Muscle layer of colon (tissue), 2 donors: ENCODE results near the gene MIEF1.

ENCODE experiments used
- H3K27ac ChIP-seq: one replicate; pipeline ENCODE4 v1.7.0; 2013; ENCODE audit warnings: low read depth, mild to moderate bottlenecking, low read length, moderate library complexity
- H3K27me3 ChIP-seq, 2 donors: one replicate each; pipeline ENCODE4 v1.7.0; 2013; ENCODE audit warnings: low read length in 2 of 2, mild to moderate bottlenecking in 2 of 2; ENCODE audit not compliant: insufficient read depth in 2 of 2, control insufficient read depth in 1 of 2
- H3K36me3 ChIP-seq: one replicate; pipeline ENCODE4 v1.7.0; 2013; ENCODE audit warnings: mild to moderate bottlenecking, low read length; ENCODE audit not compliant: insufficient read depth
- H3K4me1 ChIP-seq: one replicate; pipeline ENCODE4 v1.7.0; 2013; ENCODE audit warnings: mild to moderate bottlenecking, low read length; ENCODE audit not compliant: insufficient read depth
- H3K4me3 ChIP-seq, 2 donors: one replicate each; pipeline ENCODE4 v1.7.0; 2013; ENCODE audit warnings: low read length in 2 of 2, low read depth in 1 of 2, mild to moderate bottlenecking in 1 of 2, moderate library complexity in 1 of 2
- H3K9ac ChIP-seq: one replicate; pipeline ENCODE4 v1.7.0; 2013; ENCODE audit warnings: low read length
- H3K9me3 ChIP-seq: one replicate; pipeline ENCODE4 v1.7.0; 2013; ENCODE audit warnings: mild to moderate bottlenecking, low read length
- donor health status: abdominal sarcoma.
- donor health status: Adenocarcinoma of cecum.

The MIEF1 gene

DNA sequence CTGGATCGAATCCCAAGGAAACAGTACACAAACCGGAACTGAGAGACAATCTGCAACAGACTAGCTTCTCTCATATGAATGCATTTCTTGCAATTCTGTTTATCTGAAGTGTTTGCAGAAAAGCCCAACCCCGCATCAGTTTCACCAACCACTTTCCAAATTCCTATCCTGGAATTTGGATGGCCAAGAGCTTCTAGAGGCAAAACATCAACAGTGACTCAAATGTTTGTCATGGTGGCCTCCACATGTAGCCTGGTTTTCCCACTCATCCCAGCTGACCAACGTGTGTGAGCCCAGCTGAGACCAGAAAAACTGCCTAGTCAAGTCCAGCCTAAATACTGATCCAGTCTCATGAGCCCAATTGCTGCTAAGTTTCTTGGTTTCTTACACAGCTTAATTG lies 8.3 kb upstream of the MIEF1 start:
- Histone ChIP-seq H3K9ac (no peak overlapping the region), H3K9me3 (no peaks in the 10 kb centered on the region), H3K27ac (no peak overlapping the region), H3K4me3 (no peak overlapping the region), H3K36me3 (no peaks in the 10 kb centered on the region), H3K4me1 (no peaks in the 10 kb centered on the region), H3K27me3 (no peaks in the 10 kb centered on the region)

DNA sequence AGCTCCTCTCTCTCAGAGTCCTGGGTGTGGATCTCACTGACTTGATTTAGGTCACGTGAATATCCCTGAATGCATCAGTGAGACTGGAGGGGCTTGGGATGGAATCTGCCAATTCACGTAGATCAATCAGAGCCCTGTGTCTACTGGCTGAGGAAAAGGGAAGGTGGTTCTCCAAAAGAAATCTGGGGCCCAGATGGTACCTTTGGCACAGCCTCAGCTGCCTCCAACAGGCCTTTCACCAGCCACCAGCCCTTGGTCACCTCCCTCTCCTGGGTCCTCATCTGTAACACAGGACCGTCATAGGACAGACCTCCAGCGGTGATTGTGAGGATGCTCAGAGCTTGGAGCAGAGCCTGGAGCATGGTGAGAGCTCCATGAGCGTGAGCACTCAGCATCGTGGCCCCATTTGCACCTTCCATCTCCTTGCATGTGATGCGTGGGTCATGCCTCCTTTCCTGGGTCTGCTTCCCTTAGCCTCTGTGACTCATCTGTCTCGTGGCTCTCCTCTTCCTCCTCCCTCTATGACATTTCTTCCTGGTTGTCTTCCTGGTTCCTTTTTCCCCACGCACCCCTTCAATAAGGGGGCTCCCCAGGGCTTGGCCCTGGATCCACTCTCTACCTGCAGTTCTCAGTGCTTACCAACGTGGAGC lies 7.5 kb upstream of the MIEF1 start:
- H3K9ac ChIP-seq: no peak overlapping the region
- H3K27ac ChIP-seq: no peak overlapping the region

DNA sequence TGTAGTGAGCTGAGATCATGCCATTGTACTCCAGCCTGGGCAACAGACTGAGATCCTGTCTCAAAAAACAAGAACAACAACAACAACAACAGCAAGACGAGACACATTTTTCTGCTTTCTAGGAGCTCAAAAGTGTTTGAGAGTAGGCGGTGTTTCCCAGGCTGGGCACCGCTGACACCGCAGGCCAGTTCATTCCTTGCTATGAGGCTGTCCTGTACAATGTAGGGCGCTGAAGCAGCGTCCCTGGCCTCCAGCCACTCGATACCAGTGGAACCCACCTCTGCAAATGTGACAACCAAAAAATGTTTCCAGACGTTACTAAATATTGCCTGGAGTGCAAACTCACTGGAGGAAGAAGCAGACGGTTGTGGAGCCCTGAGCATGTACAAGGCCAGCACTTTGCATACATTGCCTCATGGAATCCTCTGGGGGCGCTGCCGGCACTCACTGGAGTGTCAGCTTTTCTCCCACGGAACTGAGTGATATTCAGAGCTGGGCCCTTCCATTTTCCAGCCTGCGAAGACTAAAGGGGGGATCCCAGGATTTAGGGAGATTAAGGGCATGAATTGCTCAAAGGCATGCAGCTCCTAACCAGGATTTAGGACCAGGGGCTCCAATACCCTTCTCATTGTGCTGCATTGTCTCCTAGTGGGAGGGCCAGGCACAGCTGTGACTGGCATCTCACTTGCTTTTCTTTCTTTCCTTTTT lies 5.8 kb upstream of the MIEF1 start:
- Histone ChIP-seq H3K4me3 (no peak overlapping the region), H3K27ac (no peak overlapping the region), H3K9me3 (no peaks in the 10 kb centered on the region), H3K36me3 (no peaks in the 10 kb centered on the region), H3K9ac (no peak overlapping the region), H3K27me3 (no peaks in the 10 kb centered on the region), H3K4me1 (peaks cover 5% of the 10 kb centered on the region)

More for the DNA sequence above, 7.5 kb upstream of the MIEF1 start:
- H3K4me3 ChIP-seq: no peak overlapping the region
- no peaks in the 10 kb centered on the region for H3K36me3 ChIP-seq
- no peaks in the 10 kb centered on the region for H3K9me3 ChIP-seq
- H3K4me1 ChIP-seq: no peaks in the 10 kb centered on the region
- no peaks in the 10 kb centered on the region for H3K27me3 ChIP-seq

DNA sequence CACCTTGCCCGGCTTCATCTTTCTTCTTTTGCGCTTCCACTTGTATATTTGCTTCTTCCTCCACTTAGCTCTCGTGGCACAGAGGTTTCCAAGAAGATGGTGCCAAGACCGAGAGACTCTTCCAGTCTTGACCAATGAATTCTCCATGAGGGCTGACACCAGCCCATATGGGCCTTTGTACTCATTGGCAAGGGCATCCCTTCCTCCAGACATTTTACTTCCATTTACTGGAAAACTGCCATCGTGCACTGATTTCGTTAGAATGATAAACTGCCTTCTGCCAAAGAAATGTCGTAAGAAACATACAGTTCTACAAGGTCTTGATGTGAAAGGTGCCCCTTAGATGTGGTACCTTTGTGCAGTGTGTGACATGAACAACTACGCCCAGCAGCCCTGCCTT lies 4.7 kb upstream of the MIEF1 start:
- H3K36me3 ChIP-seq: no peaks in the 10 kb centered on the region
- peaks cover 10% of the 10 kb centered on the region for H3K4me1 ChIP-seq
- no peak overlapping the region for H3K27ac ChIP-seq
- H3K9me3 ChIP-seq: no peaks in the 10 kb centered on the region
- H3K4me3 ChIP-seq: no peak overlapping the region
- no peaks in the 10 kb centered on the region for H3K27me3 ChIP-seq
- H3K9ac ChIP-seq: no peak overlapping the region

DNA sequence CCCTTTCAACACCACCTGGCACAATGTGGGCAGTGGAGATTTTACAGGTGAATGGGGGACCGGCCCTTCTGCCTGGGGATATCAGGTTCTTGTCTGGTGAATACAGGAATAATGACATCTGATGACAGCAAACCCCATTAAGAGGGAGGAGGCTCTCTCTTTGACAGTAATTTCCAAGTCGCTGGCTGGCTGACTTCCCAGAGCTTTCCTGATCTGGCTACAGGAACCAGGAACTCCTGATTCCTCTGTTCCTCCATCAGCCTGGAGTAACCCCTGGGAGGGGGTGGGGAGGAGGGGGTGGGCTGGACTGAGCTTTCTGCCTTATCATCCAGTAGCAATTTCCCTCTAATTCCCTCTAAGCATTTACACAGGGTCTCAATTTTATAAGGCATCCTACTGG lies 3.7 kb upstream of the MIEF1 start:
- Histone ChIP-seq H3K27me3 (no peaks in the 10 kb centered on the region), H3K36me3 (no peaks in the 10 kb centered on the region), H3K4me3 (no peak overlapping the region), H3K9me3 (no peaks in the 10 kb centered on the region), H3K4me1 (peaks cover 16% of the 10 kb centered on the region), H3K9ac (no peak overlapping the region), H3K27ac (no peak overlapping the region)

DNA sequence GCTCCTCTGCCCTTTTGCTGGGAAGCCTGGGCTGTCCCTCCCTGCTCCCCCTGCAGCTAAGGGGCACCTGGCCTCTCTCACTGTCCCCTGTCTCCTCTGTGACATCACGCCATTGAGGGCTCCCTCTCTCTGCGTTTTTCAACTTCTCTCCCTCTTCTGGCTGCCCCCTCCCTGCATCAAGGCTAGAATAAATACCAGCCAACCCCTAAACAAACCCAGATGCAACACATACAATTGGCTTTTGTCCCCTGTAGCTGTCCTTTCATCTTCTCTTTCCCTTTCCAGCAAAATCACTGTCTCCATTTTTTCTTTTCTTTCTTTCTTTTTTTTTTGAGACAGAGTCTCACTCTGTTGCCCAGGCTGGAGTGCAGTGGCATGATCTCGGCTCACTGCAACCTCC lies 3.3 kb upstream of the MIEF1 start:
- no peak overlapping the region for H3K27ac ChIP-seq
- H3K4me3 ChIP-seq: no peak overlapping the region
- no peaks in the 10 kb centered on the region for H3K27me3 ChIP-seq
- H3K36me3 ChIP-seq: peaks cover 3% of the 10 kb centered on the region
- H3K4me1 ChIP-seq: peaks cover 21% of the 10 kb centered on the region
- H3K9me3 ChIP-seq: no peaks in the 10 kb centered on the region
- H3K9ac ChIP-seq: no peak overlapping the region

DNA sequence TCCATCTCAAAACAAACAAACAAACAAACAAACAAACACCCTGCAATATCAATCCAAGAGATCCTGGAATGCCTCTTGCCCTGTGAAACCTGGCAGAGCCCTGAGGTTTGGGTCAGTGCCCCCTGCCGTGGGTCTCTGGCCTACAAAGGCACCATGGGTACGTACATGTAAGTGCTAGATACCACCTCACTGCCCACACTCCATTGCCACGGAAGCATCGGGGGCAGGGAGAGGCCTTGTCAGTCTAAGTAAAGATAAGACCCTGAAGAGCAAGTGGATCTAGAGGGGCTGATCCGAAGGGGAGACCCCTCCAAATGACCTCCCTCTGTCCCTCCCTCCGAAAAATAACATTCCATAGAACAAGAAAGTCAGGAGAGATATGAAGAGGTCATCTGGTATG lies 2.0 kb upstream of the MIEF1 start:
- H3K36me3 ChIP-seq: peaks cover 14% of the 10 kb centered on the region
- no peak overlapping the region for H3K9ac ChIP-seq
- no peak overlapping the region for H3K27ac ChIP-seq
- H3K4me3 ChIP-seq: no peak overlapping the region
- peaks cover 22% of the 10 kb centered on the region for H3K4me1 ChIP-seq
- H3K9me3 ChIP-seq: no peaks in the 10 kb centered on the region
- no peaks in the 10 kb centered on the region for H3K27me3 ChIP-seq

DNA sequence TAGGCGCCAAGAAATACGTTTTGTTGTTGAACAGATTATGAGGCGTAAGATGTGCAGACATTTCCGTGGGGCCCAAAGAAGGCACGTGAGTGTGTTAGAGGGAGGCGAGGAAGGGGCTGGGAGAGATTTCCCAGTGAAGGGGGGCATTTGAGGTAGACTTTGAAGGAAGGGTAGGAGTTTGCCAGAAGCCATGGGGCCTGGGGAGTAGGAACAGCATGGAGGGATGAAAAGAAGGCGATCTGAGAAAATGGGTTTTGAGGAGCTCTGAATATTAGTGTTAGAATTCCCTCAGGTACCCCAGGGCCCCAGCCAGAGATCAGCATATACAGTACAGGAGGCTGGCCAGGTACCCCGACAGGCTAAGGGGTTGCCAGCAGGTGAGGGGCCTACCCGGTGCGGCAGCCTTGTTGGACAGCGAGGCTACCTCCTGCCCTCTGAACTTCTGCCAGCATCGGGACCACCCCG lies 414 bp upstream of the MIEF1 start:
- Histone ChIP-seq H3K4me3 (peak overlapping the region; percentile 95), H3K36me3 (peaks cover 30% of the 10 kb centered on the region), H3K4me1 (peaks cover 22% of the 10 kb centered on the region), H3K27me3 (no peaks in the 10 kb centered on the region), H3K9ac (peak overlapping the region; percentile 39), H3K9me3 (no peaks in the 10 kb centered on the region), H3K27ac (peak overlapping the region; percentile 81)

DNA sequence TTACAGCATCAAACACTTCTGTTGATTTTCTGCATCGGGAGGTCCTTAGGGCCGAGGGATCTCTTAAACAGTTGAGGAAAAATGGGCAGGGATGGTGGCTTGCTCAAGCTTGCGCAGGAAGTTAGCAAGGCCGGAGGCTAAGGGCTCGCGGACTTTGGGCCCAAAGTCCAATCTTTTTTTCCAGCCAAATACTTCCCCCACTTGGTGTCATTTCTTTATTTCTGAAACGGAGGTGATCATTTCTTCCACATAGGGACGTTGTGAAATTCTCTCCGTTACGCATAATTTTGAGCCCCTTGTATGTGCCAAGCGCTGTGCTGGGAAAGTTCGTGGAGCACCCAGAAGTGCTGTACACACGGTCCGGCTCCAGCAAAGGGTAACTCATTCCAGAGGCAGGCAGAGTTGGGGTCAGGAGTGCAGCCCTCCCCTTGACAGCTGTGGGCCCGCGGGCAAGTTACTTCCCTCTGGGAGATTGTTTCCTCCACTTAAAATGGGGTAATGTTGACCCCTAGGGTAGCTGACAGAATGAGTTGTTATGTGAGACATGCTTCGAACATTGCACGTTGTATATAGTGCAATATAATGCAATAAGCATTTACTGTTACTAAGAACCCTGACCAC lies 809 bp downstream of the MIEF1 start:
- peaks cover 22% of the 10 kb centered on the region for H3K4me1 ChIP-seq
- H3K27me3 ChIP-seq: no peaks in the 10 kb centered on the region
- H3K9ac ChIP-seq: peak overlapping the region; percentile 39
- peak overlapping the region; percentile 95 for H3K4me3 ChIP-seq
- no peaks in the 10 kb centered on the region for H3K9me3 ChIP-seq
- peaks cover 37% of the 10 kb centered on the region for H3K36me3 ChIP-seq
- H3K27ac ChIP-seq: peak overlapping the region; percentile 81

DNA sequence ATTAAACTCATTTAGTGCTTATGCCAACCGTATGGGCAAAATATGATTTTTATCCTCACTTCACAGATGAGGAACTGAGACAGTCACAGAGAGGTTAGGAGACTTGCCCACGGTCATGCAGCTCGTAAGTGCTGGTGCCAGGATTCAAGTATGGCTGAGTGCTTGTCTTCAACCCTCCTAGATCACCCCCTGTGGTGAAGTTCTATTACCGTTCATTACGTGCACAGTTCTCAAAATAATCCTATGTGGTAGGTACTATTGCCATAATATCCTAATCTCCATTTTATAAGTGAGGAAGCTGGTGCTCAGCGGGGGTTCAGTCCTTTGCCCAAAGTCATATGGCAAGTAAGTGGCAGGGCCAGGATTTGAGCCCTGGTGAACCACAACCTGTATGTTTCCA lies 1.5 kb downstream of the MIEF1 start:
- H3K27me3 ChIP-seq: no peaks in the 10 kb centered on the region
- H3K9ac ChIP-seq: peak overlapping the region; percentile 25
- H3K9me3 ChIP-seq: no peaks in the 10 kb centered on the region
- H3K27ac ChIP-seq: no peak overlapping the region
- peak overlapping the region in 1 of 2 donors; percentile 95 for H3K4me3 ChIP-seq
- peaks cover 22% of the 10 kb centered on the region for H3K4me1 ChIP-seq
- H3K36me3 ChIP-seq: peaks cover 42% of the 10 kb centered on the region

DNA sequence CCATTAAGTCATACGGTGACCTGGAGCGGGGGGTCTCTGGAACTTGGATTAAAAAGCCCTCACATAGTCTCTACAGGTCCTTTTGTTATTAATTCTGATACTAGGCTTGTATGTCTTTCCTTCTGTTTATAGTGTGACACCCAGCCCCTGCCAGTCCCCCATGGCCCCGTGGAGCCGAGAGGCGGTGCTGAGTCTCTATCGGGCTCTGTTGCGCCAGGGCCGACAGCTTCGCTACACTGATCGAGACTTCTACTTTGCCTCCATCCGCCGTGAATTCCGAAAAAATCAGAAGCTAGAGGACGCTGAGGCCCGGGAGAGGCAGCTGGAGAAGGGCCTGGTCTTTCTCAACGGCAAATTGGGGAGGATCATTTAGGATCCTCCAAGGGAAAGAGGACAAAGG lies 2.0 kb downstream of the MIEF1 start:
- Histone ChIP-seq H3K36me3 (peaks cover 42% of the 10 kb centered on the region), H3K27ac (no peak overlapping the region), H3K9me3 (no peaks in the 10 kb centered on the region), H3K4me1 (peaks cover 22% of the 10 kb centered on the region), H3K27me3 (no peaks in the 10 kb centered on the region), H3K4me3 (no peak overlapping the region), H3K9ac (no peak overlapping the region)
